RWPE2 (cell line): ENCODE data around the gene SLC25A47.
"Not testable (repeated sequence)": the region's sequence is repeated elsewhere in the genome, so short reads cannot be mapped to it uniquely, and the experiment has no call there.

ENCODE experiments used
- ATAC-seq: fragments of 200-7000 bp; cut with Tn5 transposase; 3 replicates; pipeline ENCODE4 v1.9.1; 2021; ENCODE audit warnings: low read depth
- DNase-seq: peaks from one replicate; pipeline ENCODE4 v3.0.0-alpha.2; 2020; ENCODE audit warnings: low spot score
- H3K27ac ChIP-seq: fragments of 450-650 bp; 2 replicates; pipeline ENCODE4 v1.5.1; 2017; ENCODE audit warnings: mild to moderate bottlenecking; ENCODE audit not compliant: poor library complexity, severe bottlenecking
- H3K27me3 ChIP-seq: fragments of 250-450 bp; sonication (Bioruptor Pico); 2 replicates; pipeline ENCODE4 v1.5.1; 2021; ENCODE audit warnings: mild to moderate bottlenecking, moderate library complexity; ENCODE audit not compliant: insufficient read depth, poor library complexity, severe bottlenecking
- H3K36me3 ChIP-seq: fragments of 250-450 bp; sonication (Bioruptor Pico); 2 replicates; pipeline ENCODE4 v1.5.1; 2020; ENCODE audit warnings: low read depth, mild to moderate bottlenecking, moderate library complexity
- H3K4me1 ChIP-seq: fragments of 250-450 bp; sonication (Bioruptor Pico); 2 replicates; pipeline ENCODE4 v1.5.1; 2021; ENCODE audit warnings: mild to moderate bottlenecking, moderate library complexity; ENCODE audit not compliant: insufficient read depth, poor library complexity, severe bottlenecking
- H3K4me3 ChIP-seq: fragments of 250-450 bp; sonication (Bioruptor Pico); 2 replicates; pipeline ENCODE4 v1.5.1; 2021; ENCODE audit warnings: mild to moderate bottlenecking, moderate library complexity; ENCODE audit not compliant: severe bottlenecking
- H3K9me3 ChIP-seq: fragments of 250-450 bp; sonication (Bioruptor Pico); 2 replicates; pipeline ENCODE4 v1.5.1; 2021; ENCODE audit warnings: mild to moderate bottlenecking, moderate library complexity; ENCODE audit not compliant: severe bottlenecking
- TF ChIP-seq, protein P1 (sequence below): fragments of 450-650 bp; IDR thresholded peaks from one replicate; pipeline ENCODE4 v1.5.1; 2017; ENCODE audit warnings: mild to moderate bottlenecking, moderate library complexity; ENCODE audit not compliant: poor library complexity, severe bottlenecking

Gene SLC25A47

DNA sequence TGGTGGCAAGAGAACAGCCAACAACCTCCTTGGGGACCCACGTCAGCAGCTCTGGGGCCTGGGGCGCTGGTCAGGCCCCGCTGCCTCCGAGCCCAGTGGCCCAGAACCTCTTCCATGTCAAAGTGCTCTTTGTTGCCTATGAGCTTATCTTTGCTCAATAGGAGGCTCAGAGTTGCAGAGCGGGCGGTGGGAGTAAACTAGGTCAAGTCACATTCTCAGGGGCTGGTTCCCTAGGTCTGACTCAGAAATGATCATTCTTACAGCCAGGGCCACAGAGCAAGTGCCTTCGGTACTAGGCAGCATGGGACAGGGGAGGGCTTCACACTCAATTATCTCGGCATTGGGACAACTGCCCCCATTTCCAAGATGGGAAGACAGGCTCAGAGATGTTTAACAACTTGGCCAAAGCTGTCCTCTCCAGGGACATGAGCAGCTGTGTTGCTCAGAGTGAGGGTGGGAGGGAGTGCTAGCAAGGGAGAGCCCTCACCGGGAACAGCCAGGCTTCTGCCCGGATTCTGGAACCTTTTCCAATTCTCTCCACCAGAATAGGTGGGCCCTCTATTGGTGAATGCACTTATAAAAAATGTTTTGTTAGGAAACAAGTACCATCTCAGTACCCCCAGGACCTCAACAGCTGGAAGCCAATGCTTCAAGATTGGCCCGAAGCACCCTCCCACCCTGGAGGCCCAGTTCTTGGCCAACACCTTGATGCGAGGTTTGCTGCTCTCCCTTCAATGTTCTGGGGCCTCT, 28.8 kb upstream of the SLC25A47 start:
- ATAC-seq (no peak), DNase-seq (no peak)
- H3K4me1 ChIP-seq: no peaks in the 10 kb centered on the region
- no peaks in the 10 kb centered on the region for H3K9me3 ChIP-seq
- peaks cover 6% of the 10 kb centered on the region for H3K36me3 ChIP-seq
- TF ChIP-seq, protein P1, sequence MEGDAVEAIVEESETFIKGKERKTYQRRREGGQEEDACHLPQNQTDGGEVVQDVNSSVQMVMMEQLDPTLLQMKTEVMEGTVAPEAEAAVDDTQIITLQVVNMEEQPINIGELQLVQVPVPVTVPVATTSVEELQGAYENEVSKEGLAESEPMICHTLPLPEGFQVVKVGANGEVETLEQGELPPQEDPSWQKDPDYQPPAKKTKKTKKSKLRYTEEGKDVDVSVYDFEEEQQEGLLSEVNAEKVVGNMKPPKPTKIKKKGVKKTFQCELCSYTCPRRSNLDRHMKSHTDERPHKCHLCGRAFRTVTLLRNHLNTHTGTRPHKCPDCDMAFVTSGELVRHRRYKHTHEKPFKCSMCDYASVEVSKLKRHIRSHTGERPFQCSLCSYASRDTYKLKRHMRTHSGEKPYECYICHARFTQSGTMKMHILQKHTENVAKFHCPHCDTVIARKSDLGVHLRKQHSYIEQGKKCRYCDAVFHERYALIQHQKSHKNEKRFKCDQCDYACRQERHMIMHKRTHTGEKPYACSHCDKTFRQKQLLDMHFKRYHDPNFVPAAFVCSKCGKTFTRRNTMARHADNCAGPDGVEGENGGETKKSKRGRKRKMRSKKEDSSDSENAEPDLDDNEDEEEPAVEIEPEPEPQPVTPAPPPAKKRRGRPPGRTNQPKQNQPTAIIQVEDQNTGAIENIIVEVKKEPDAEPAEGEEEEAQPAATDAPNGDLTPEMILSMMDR: no peak
- no peak overlapping the region for H3K27ac ChIP-seq
- H3K4me3 ChIP-seq: no peak overlapping the region
- no peaks in the 10 kb centered on the region for H3K27me3 ChIP-seq

DNA sequence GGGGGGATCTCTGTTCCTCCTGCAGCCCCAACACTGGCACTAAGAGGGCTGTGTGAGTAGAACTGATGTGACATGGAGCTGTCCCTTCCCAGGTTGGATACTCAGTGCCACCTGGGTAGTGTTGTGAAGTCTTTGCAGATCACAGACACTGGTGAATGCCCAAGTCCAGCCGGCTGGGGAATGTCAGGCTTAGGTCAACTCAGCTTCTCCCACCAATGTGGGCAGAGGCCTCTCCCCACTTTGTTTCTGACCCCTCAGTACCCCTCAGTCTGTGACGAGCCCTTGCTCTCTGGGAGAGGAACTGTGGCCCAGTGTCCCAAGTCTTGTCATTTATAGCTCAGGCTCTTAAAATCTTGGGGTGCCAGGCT, 28.2 kb upstream of the SLC25A47 start:
- Histone ChIP-seq H3K27ac (no peak overlapping the region), H3K27me3 (no peaks in the 10 kb centered on the region), H3K4me3 (no peak overlapping the region), H3K9me3 (no peaks in the 10 kb centered on the region), H3K4me1 (no peaks in the 10 kb centered on the region), H3K36me3 (peaks cover 6% of the 10 kb centered on the region)
- ATAC-seq: no peak
- no peak for DNase-seq
- TF ChIP-seq, protein P1: no peak

DNA sequence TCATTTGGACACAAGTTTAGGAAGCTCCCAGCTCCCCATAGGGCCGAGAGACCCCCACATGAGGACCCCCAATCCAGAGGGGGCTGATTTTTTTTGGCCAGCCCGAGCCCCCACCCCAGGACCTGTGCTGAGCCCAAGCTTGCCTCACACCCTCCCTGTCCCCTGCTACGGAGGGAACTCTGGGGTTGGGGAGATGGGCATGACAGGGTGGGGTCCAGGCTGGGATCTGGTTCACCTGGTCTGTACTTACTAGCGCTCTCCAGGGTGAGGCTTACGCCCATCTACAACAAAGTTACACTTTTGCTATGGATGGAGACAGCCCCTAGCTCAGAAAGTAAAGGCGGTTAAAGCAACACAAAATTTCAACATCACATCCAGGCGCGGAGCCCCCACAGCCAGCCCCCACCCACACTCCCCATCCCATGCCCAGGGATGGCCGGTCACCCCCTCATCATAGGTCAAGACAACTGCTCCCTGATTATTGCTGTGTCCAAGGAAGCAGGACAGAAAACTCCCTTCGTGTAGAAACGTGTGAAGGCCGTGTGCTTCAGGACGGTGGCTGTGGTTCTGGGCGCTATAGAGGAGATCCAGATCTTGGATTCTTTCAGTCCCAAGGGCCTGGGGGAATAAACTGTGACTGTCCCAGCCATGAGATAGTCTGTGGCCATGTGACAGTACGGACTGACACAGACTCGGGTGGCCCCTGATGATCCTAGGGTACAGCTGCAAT, 27.6 kb upstream of the SLC25A47 start:
- H3K4me1 ChIP-seq: no peaks in the 10 kb centered on the region
- DNase-seq: no peak
- no peak for ATAC-seq
- no peak overlapping the region for H3K4me3 ChIP-seq
- TF ChIP-seq, protein P1: no peak
- no peaks in the 10 kb centered on the region for H3K27me3 ChIP-seq
- peaks cover 6% of the 10 kb centered on the region for H3K36me3 ChIP-seq
- no peaks in the 10 kb centered on the region for H3K9me3 ChIP-seq
- no peak overlapping the region for H3K27ac ChIP-seq

DNA sequence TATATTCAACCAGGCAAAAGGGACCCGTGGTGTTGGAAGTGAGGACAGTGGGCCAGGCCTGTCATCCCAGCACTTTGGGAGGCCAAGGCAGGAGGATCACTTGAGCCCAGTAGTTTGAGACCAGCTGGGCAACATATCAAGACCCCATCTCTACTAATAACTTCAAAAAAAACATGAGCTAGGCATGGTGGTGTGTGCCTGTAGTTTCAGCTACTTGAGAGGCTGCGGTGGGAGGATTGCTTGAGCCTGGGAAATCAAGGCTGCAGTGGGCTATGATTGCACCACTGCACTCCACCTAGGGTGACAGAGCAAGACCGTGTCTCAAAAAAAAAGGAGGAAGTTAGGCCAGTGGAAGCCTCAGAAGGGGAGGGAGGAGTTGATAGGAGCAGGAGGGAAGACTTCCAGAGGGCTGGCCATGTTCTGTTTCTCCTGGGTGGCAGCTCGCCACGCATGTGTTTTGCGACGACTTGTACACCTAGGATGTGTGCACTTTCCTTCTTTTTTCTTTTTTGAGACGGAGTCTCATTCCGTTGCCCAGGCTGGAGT, 27.0 kb upstream of the SLC25A47 start:
- no peaks in the 10 kb centered on the region for H3K4me1 ChIP-seq
- no peak overlapping the region for H3K27ac ChIP-seq
- DNase-seq (no peak), ATAC-seq (no peak)
- H3K9me3 ChIP-seq: no peaks in the 10 kb centered on the region
- peaks cover 5% of the 10 kb centered on the region for H3K36me3 ChIP-seq
- no peak overlapping the region for H3K4me3 ChIP-seq
- no peaks in the 10 kb centered on the region for H3K27me3 ChIP-seq
- TF ChIP-seq, protein P1: no peak

DNA sequence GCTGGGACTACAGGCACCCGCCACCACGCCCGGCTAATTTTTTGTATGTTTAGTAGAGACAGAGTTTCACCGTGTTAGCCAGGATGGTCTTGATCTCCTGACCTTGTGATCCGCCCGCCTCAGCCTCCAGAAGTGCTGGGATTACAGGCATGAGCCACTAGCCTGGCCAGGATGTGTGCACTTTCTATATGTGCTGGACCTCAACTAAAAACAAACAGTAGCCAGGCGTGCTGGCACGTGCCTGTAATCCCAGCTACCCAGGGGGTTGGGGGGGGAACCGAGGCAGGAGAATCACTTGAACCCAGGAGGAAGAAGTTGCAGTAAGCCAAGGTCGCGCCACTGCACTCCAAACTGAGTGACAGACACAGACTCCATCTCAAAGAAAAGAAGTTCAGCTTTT, 26.4 kb upstream of the SLC25A47 start:
- H3K36me3 ChIP-seq, H3K9me3 ChIP-seq, H3K27me3 ChIP-seq, H3K4me1 ChIP-seq, ATAC-seq, H3K4me3 ChIP-seq, H3K27ac ChIP-seq: not testable (repeated sequence)
- DNase-seq: peak; percentile 34
